H54 (cell line): ENCODE results near the gene ZCCHC7.
"Not testable (repeated sequence)": the region's sequence is repeated elsewhere in the genome, so short reads cannot be mapped to it uniquely, and the experiment has no call there.

Source experiments
- DNase-seq: peaks from one replicate; pipeline ENCODE4 v3.0.0; 2011; ENCODE audit warnings: low spot score, mixed read lengths; ENCODE audit not compliant: insufficient read length
- FAIRE-seq: peaks from 3 replicates; lab custom pipeline; 2011; peaks lifted over from hg19 to GRCh38; lab: Jason Lieb, UNC
- POLR2A ChIP-seq: IDR thresholded peaks from 2 replicates; pipeline ENCODE4 v1.6.1; 2011; ENCODE audit warnings: low read depth, mild to moderate bottlenecking, low read length

Gene ZCCHC7

GRCh38 chr9:37198039-37198729 lies 77.8 kb downstream of the ZCCHC7 start:
- no peak for DNase-seq
- no peak for FAIRE-seq
- no peak for TF ChIP-seq POLR2A

GRCh38 chr9:37198831-37199230 lies 78.5 kb downstream of the ZCCHC7 start:
- DNase-seq (no peak), FAIRE-seq (no peak)
- TF ChIP-seq POLR2A = no peak

- DNase-seq (no peak), FAIRE-seq (peak; percentile 60)
- TF ChIP-seq POLR2A = no peak
Observed at GRCh38 chr9:37200433-37201005, 80.1 kb downstream of the ZCCHC7 start.

- no peak for TF ChIP-seq POLR2A
- no peak for FAIRE-seq
- no peak for DNase-seq
Observed at GRCh38 chr9:37201581-37201980, 81.2 kb downstream of the ZCCHC7 start.

- no peak for TF ChIP-seq POLR2A
- DNase-seq (no peak), FAIRE-seq (no peak)
Observed at GRCh38 chr9:37202091-37202490, 81.7 kb downstream of the ZCCHC7 start.

- not testable (repeated sequence) for DNase-seq, FAIRE-seq
Observed at GRCh38 chr9:37203456-37203855, 83.1 kb downstream of the ZCCHC7 start.

GRCh38 chr9:37206121-37206620 lies 85.8 kb downstream of the ZCCHC7 start:
- no peak for TF ChIP-seq POLR2A
- DNase-seq (no peak), FAIRE-seq (no peak)

GRCh38 chr9:37209431-37210386 lies 89.3 kb downstream of the ZCCHC7 start:
- FAIRE-seq (no peak), DNase-seq (no peak)

GRCh38 chr9:37210737-37211523 lies 90.6 kb downstream of the ZCCHC7 start:
- FAIRE-seq = no peak
- TF ChIP-seq POLR2A = no peak
- no peak for DNase-seq

More at GRCh38 chr9:37209431-37210386, 89.3 kb downstream of the ZCCHC7 start:
- TF ChIP-seq POLR2A = no peak

GRCh38 chr9:37212435-37212834 lies 92.1 kb downstream of the ZCCHC7 start:
- no peak for FAIRE-seq
- TF ChIP-seq POLR2A = no peak
- DNase-seq = no peak

GRCh38 chr9:37215381-37215780 lies 95.0 kb downstream of the ZCCHC7 start:
- TF ChIP-seq POLR2A = no peak
- no peak for FAIRE-seq
- no peak for DNase-seq

- no peak for DNase-seq
- FAIRE-seq = no peak
- TF ChIP-seq POLR2A = no peak
Observed at GRCh38 chr9:37215830-37216229, 95.5 kb downstream of the ZCCHC7 start.

GRCh38 chr9:37217161-37217560 lies 96.8 kb downstream of the ZCCHC7 start:
- DNase-seq (no peak), FAIRE-seq (no peak)
- TF ChIP-seq POLR2A = no peak

GRCh38 chr9:37218800-37219425 lies 98.5 kb downstream of the ZCCHC7 start:
- TF ChIP-seq POLR2A = no peak
- no peak for FAIRE-seq
- no peak for DNase-seq
